Stimulated activated naive B cell treated with anti-CD40 and anti-IgM and Interleukin-4, amounts not matched to agents 10 μg/mL and 1 μg/mL and 100 μg/mL, for 72 hours (primary cell): ENCODE results near the gene KDM7A.
"Not testable (repeated sequence)": the region's sequence is repeated elsewhere in the genome, so short reads cannot be mapped to it uniquely, and the experiment has no call there.

Experiments used
- ATAC-seq, 2 donors: fragments of 150-1000 bp; cut with Tn5 transposase; replicated peaks; 2 replicates each; pipeline ENCODE4 v1.10.0; 2021; ENCODE audit warnings: moderate library complexity in 1 of 2
- DNase-seq: peaks from one replicate; pipeline ENCODE4 v3.0.0; 2021
- H3K27ac Mint-ChIP-seq: one replicate; pipeline ENCODE4 v1.8.0; 2022; ENCODE audit warnings: mild to moderate bottlenecking, mixed read lengths
- H3K27me3 Mint-ChIP-seq, 2 donors: one replicate each; pipeline ENCODE4 v1.8.0; 2022; ENCODE audit warnings: mixed read lengths in 2 of 2
- H3K36me3 Mint-ChIP-seq, 2 donors: one replicate each; pipeline ENCODE4 v1.8.0; 2022; ENCODE audit warnings: mixed read lengths in 2 of 2, mild to moderate bottlenecking in 1 of 2
- H3K4me1 Mint-ChIP-seq, 2 donors: one replicate each; pipeline ENCODE4 v1.8.0; 2022; ENCODE audit warnings: mixed read lengths in 2 of 2, mild to moderate bottlenecking in 1 of 2
- H3K4me3 Mint-ChIP-seq, 2 donors: one replicate each; pipeline ENCODE4 v1.8.0; 2022; ENCODE audit warnings: mild to moderate bottlenecking in 2 of 2, mixed read lengths in 2 of 2, moderate library complexity in 1 of 2
- H3K9me3 Mint-ChIP-seq, 2 donors: one replicate each; pipeline ENCODE4 v1.8.0; 2022; ENCODE audit warnings: mixed read lengths in 2 of 2, mild to moderate bottlenecking in 1 of 2

The KDM7A gene

DNA sequence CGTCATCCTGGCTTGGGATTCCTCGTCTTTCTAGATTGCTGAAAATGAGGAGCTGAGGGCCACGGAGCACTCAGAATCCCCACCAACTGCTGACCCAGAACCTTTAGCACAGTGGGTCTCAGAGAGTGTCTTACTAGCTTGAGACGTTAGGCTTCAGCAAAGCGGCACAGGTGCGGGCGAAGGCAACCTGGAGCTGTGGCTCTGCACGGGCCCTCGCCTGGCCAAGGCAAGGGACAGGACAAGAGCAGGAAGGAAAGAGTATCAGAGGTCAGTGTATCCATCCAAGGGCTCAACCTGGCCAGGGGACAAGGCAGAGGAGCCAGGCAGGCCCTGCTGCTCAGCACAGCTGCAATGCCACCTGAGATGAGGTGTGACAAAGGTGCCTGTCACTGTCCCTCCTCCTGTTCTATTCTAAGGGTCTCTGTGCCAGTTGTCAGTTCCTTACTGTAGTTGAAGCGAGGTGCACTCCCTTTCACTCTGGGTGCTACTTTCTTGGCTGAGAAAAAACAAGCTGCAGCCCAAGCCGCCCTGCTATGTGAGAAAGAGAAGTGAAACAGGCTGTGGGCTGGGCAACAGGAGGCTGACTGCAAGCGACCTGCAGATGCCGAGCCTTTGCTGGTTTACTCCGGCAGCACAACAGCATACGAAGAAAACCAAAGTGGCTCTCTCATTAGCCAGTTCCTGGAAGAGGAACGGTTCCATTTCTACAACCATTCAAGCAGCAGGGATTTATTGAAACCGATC is 33.3 kb upstream of the KDM7A start:
- H3K4me1 Mint-ChIP-seq: peaks cover 60 to 88% of the 10 kb centered on the region in 2 donors
- H3K27me3 Mint-ChIP-seq: no peaks in the 10 kb centered on the region
- H3K4me3 Mint-ChIP-seq: peak overlapping the region; percentile 61 to 69
- no peaks in the 10 kb centered on the region for H3K36me3 Mint-ChIP-seq
- peak; percentile 87 for DNase-seq
- peak; percentile 88 to 90 for ATAC-seq
- peaks cover 0 to 3% of the 10 kb centered on the region in 2 donors for H3K9me3 Mint-ChIP-seq
- peak overlapping the region; percentile 76 for H3K27ac Mint-ChIP-seq

DNA sequence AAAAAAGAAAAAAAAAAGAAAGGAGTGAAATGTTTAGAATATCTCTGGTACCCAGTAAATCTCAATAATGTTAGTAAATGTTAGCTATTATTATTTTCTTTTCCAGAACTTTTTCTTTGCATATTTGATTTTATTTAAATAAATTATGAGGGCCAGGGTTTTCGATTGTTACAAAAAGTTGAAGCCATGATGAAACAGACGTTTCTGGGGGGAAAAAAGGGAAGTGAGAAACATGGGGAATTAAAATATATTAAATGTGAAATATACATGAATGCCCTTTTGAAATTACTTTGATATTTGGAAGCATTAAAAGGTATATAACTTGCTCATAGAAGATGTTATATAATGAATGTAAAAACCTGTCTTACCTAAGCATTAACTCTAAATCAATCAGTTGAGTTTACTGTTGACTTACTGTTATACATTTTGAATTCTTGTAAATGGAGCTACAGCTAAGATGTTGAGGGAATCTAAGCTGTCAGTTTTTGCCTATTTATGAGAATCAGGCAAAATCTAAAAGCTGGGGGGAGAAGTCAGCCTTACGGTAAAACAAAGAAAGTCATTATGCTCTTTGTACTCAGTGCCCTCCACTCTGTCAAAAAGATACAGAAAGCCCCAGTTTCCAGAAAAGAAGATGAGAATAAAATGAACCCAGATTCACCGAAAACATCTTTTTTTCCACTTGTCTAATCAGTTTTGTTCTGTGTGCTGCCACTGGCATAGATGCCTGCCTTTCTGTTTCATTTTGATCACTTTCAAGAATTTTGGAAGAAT is 30.0 kb upstream of the KDM7A start:
- Mint-ChIP-seq H3K27me3 (peaks cover 5 to 18% of the 10 kb centered on the region in 2 donors), H3K4me1 (peaks cover 35 to 62% of the 10 kb centered on the region in 2 donors), H3K4me3 (no peak overlapping the region), H3K9me3 (peaks cover 4% of the 10 kb centered on the region in 2 donors), H3K36me3 (peaks cover 4 to 5% of the 10 kb centered on the region in 2 donors), H3K27ac (no peak overlapping the region)
- DNase-seq (no peak), ATAC-seq (no peak)

DNA sequence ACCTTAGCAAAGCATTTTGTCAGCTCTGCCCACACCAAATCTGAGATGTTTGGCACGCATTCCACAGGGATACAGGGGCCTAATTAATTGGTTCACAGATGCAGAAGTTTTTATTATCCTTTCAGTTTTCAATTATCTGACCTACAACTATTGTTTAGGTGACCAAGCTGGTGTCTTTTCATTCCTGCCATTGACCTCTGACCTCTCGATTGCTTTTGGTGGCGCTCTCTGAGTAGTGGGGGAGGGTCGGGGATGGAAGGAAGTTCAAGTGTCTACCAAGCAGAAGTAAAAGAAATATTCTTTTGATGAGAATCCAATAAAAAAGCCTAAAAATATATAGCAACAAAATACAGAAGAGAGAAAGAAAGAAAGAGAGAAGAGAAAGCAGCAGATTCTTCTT is 28.8 kb upstream of the KDM7A start:
- peaks cover 28 to 54% of the 10 kb centered on the region in 2 donors for H3K4me1 Mint-ChIP-seq
- no peak for ATAC-seq
- no peak overlapping the region for H3K27ac Mint-ChIP-seq
- H3K9me3 Mint-ChIP-seq: peaks cover 4% of the 10 kb centered on the region in 2 donors
- no peak overlapping the region for H3K4me3 Mint-ChIP-seq
- H3K27me3 Mint-ChIP-seq: peaks cover 11 to 25% of the 10 kb centered on the region in 2 donors
- H3K36me3 Mint-ChIP-seq: peaks cover 4 to 5% of the 10 kb centered on the region in 2 donors
- no peak for DNase-seq

DNA sequence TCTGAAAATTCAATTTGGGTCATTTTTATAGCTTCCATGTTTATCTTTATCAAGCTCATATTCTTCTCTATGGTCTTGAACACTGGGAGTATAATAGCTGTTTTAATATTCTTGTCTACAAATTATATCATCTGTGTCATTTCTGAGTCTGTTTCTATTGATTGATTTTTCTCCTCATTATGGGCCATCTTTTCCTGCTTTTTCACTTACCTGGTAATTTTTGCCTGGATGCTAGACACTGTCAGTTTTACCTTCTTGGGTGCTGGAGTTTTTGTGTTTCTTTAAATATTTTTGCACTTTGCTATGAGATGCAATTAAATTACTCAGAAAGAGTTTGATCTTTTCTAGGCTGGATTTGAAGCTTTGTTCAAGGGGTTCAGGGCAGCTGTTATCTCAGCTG is 26.8 kb upstream of the KDM7A start:
- Mint-ChIP-seq H3K27ac (no peak overlapping the region), H3K36me3 (peaks cover 4 to 5% of the 10 kb centered on the region in 2 donors), H3K4me1 (peaks cover 10 to 33% of the 10 kb centered on the region in 2 donors), H3K4me3 (no peak overlapping the region), H3K9me3 (peaks cover 4% of the 10 kb centered on the region in 2 donors), H3K27me3 (peaks cover 11 to 32% of the 10 kb centered on the region in 2 donors)
- DNase-seq (no peak), ATAC-seq (no peak)

DNA sequence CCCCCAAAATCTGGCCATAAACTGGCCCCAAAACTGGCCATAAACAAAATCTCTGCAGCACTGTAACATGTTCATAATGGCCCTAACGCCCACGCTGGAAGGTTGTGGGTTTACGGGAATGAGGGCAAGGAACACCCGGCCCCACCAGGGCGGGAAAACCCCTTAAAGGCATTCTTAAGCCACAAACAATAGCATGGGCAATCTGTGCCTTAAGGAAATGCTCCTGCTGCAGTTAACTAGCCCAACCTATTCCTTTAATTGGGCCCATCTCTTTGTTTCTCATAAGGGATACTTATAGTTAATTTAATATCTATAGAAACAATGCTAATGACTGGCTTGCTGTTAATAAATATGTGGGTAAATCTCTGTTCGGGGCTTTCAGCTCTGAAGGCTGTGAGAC is 26.2 kb upstream of the KDM7A start:
- peaks cover 11 to 32% of the 10 kb centered on the region in 2 donors for H3K27me3 Mint-ChIP-seq
- H3K27ac Mint-ChIP-seq, H3K9me3 Mint-ChIP-seq, H3K36me3 Mint-ChIP-seq, DNase-seq, ATAC-seq, H3K4me3 Mint-ChIP-seq: not testable (repeated sequence)
- H3K4me1 Mint-ChIP-seq: peaks cover 9 to 28% of the 10 kb centered on the region in 2 donors

DNA sequence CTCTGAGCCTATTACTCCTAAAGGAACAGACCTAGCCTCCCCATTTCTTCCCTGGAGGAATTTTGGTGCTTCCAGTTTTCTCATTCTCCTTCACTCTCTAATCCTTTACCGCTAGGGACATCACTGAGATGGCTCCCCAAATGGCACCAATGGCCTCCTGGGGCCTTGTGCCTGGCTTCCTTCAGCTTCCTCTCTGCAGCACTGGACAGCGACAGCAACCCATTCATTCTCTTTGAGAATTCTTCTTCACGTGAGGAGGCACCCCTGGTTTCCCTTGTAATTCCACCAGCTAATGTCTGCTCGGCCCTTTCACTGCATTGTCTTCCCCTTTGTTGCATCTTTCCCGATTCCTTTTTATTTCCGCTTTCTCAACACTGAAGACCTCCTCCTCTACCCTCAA is 24.6 kb upstream of the KDM7A start:
- DNase-seq: no peak
- peaks cover 11 to 32% of the 10 kb centered on the region in 2 donors for H3K27me3 Mint-ChIP-seq
- peaks cover 7 to 19% of the 10 kb centered on the region in 2 donors for H3K4me1 Mint-ChIP-seq
- H3K36me3 Mint-ChIP-seq: peaks cover 8 to 10% of the 10 kb centered on the region in 2 donors
- H3K9me3 Mint-ChIP-seq: peaks cover 10 to 11% of the 10 kb centered on the region in 2 donors
- no peak for ATAC-seq
- no peak overlapping the region for H3K27ac Mint-ChIP-seq
- no peak overlapping the region for H3K4me3 Mint-ChIP-seq

DNA sequence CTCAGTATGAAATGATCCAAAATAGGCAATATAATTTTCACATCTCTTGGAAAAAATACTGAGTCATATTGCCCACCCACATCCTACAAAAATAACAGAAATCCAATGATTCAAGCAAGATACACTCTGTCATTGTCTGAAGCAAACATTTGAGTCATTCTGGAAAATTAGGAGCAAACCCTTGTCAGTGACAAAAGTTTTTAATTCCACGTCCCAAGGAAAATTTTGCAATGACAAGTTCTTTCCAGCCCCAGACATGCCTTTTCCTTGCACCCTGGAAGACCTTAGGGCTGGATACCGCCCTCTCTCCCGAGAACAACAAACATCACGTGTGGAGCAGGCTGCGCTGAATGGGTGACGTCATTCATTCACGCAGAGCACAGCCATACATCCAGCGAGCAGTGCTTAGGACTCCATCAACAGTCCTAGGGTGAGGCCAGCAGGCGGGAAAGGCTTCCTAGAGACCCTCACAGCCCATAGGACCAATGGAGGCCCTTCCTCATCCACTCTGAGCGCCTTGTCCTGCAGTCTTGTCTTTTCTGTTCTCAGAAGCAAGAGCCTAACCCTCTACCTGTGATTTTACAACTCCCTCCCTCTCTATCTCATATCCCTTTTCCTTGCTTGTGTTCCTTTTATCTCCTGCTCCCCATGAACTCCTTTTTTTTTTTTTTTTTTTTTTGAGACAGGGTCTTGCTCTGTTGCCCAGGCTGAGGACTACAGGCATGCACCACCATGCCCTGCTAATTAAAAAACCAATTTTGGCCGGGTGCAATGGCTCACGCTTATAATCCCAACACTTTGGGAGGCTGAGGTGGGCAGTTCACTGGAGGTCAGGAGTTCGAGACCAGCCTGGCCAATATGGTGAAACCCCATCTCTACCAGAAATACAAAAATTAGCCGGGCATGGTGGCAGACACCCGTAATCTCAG is 23.5 kb upstream of the KDM7A start:
- peaks cover 11 to 32% of the 10 kb centered on the region in 2 donors for H3K27me3 Mint-ChIP-seq
- no peak overlapping the region for H3K4me3 Mint-ChIP-seq
- H3K36me3 Mint-ChIP-seq: peaks cover 8 to 15% of the 10 kb centered on the region in 2 donors
- H3K4me1 Mint-ChIP-seq: peaks cover 3 to 14% of the 10 kb centered on the region in 2 donors
- ATAC-seq (no peak), DNase-seq (no peak)
- H3K9me3 Mint-ChIP-seq: peaks cover 14 to 16% of the 10 kb centered on the region in 2 donors
- no peak overlapping the region for H3K27ac Mint-ChIP-seq

DNA sequence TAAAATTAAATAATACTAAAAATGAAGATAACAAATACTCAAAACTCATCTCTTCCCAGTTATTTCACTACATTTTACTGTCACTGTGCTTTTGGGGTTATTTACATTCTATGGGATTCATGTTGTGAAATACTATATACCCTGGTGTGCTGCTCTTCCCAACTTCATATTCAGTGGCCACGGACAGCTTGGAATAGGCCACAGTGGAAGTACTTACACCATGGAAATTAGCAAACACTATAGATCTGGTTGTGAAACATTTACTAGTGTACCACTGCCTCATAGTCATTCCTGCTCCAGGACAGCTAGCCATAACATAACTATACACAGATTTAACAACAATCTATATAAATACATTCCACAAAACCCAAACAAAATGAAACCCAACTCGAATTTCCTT is 21.2 kb upstream of the KDM7A start:
- Mint-ChIP-seq H3K27ac (no peak overlapping the region), H3K27me3 (peaks cover 11 to 19% of the 10 kb centered on the region in 2 donors), H3K9me3 (peaks cover 11 to 12% of the 10 kb centered on the region in 2 donors), H3K4me3 (no peak overlapping the region), H3K36me3 (peaks cover 3 to 11% of the 10 kb centered on the region in 2 donors), H3K4me1 (peaks cover 1 to 9% of the 10 kb centered on the region in 2 donors)
- ATAC-seq: no peak
- DNase-seq: no peak

DNA sequence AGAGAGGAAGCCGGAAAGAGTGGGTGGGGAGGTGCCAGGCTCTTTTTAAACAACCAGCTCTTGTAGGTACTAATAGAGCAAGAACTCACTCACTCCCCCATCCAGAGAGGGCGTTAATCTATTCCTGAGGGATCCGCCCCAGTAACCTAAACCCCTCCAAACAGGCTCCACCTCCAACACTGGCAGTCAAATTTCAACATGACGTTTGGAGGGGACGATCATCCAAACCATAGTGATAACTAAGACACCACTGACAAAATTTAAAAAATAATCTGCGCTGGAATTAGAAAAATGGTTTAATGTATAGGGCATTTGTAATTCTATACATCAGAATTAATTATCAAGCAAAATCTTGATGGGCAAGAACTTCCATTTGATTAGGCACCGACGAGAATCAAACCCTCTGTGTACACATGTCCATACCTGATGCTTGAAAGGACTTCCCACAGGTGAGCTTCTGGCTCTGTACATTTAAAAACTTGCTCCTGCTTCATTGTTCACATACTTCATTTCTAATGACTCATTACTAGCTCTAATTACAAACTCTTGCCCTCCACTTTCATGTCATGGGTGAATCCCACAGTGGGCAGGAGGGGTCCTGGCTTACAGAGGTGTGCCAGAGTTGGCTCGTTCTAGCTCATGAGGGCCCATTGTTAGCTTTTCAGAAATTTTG is 20.6 kb upstream of the KDM7A start:
- no peak for ATAC-seq
- H3K4me3 Mint-ChIP-seq: no peak overlapping the region

DNA sequence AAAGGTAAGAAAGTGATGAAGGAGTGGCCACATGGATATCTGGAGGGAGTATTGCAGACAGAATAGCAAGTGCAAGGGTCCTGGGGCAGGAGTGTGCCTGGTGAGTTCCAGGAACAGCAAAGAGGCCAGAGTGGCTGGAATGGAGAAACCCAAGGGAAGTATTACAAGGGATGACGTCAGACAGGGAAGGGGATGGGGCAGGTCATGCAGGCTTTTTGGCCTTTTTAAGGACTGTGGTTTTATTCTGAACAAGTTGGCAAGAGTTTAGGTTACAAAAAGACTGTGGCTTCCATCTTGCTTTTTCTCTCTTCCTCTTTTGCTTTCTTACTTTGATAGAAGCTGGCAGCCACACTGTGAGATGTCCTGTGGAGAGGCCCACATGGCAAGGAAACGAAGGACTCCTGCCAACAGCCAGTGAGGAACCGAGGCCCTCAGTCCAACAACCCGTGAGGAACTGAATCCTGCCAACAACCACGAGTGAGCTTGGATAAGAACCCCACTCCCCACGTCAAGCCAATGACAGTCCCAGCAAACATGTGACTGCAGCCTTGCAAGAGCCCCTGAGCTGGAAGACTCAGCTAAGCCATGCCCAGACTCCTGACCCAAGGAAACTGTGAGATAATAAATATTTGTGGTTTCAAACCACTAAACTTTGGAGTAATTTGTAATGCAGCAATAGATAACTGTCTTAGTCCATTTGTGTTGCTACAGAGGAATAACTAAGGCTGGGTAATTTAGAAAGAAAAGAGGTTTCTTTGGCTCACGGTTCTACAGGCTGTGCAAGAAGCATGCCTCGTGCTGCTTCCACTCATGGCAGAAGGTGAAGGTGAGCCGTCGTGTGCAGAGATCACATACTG is 19.8 kb upstream of the KDM7A start:
- H3K27ac Mint-ChIP-seq: no peak overlapping the region
- peaks cover 10 to 12% of the 10 kb centered on the region in 2 donors for H3K9me3 Mint-ChIP-seq
- H3K27me3 Mint-ChIP-seq: peaks cover 4 to 11% of the 10 kb centered on the region in 2 donors
- H3K36me3 Mint-ChIP-seq: peaks cover 3 to 11% of the 10 kb centered on the region in 2 donors
- DNase-seq (no peak), ATAC-seq (no peak)
- H3K4me1 Mint-ChIP-seq: peaks cover 1 to 9% of the 10 kb centered on the region in 2 donors
- H3K4me3 Mint-ChIP-seq: no peak overlapping the region

More for the DNA sequence above, 20.6 kb upstream of the KDM7A start:
- no peak overlapping the region for H3K27ac Mint-ChIP-seq
- peaks cover 3 to 11% of the 10 kb centered on the region in 2 donors for H3K36me3 Mint-ChIP-seq
- DNase-seq: no peak
- H3K4me1 Mint-ChIP-seq: peaks cover 1 to 9% of the 10 kb centered on the region in 2 donors
- H3K9me3 Mint-ChIP-seq: peaks cover 10 to 12% of the 10 kb centered on the region in 2 donors
- peaks cover 11 to 19% of the 10 kb centered on the region in 2 donors for H3K27me3 Mint-ChIP-seq

DNA sequence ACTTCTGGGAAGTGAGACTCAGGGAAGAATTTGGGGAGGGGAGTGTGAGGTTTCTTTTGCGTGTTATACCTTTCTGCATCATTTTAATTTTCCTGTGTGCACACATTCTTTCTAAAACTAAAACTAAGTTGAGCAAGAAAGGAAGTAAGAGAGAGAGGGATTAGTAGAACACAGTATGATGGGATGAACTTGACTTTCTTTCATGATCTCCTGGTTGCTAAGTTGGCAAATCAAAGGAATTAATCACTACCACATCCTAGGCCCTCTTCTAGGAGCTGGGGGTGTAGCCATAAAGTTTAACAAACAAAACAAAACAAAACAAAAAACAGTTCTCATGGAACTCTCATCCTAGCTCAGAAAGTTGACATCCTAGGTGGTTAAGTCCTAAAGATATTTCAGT is 19.1 kb upstream of the KDM7A start:
- Mint-ChIP-seq H3K27me3 (peaks cover 0 to 8% of the 10 kb centered on the region in 2 donors), H3K9me3 (peaks cover 10 to 12% of the 10 kb centered on the region in 2 donors), H3K4me1 (peaks cover 1 to 9% of the 10 kb centered on the region in 2 donors), H3K4me3 (no peak overlapping the region), H3K36me3 (peaks cover 3 to 11% of the 10 kb centered on the region in 2 donors), H3K27ac (no peak overlapping the region)
- DNase-seq: no peak
- no peak for ATAC-seq

DNA sequence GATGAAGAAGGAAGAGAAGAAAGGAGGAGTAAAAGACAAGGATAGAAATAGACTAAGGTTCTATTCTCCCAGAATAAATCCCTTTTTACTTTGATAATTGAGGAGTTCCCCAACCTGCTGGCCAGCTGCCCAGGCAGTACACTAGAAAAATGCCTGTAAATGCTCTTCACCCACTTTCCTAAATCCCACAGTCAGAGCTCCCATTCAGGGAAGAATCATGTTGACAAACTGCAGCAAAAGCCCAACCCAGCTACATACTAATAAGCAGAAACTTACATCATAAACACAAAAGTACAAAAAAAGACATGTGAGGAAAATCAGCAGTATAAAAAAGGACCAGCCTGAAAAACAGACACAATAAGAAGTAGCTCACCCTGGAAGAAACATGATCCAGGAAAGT is 15.8 kb upstream of the KDM7A start:
- H3K9me3 Mint-ChIP-seq: peaks cover 10 to 12% of the 10 kb centered on the region in 2 donors
- H3K4me1 Mint-ChIP-seq: peaks cover 1 to 25% of the 10 kb centered on the region in 2 donors
- H3K27ac Mint-ChIP-seq: no peak overlapping the region
- no peak overlapping the region for H3K4me3 Mint-ChIP-seq
- peaks cover 3 to 11% of the 10 kb centered on the region in 2 donors for H3K36me3 Mint-ChIP-seq
- ATAC-seq (no peak), DNase-seq (no peak)
- H3K27me3 Mint-ChIP-seq: no peaks in the 10 kb centered on the region
